Pancreas (tissue), 10 donors: ENCODE measurements around the gene IFITM10. TPM values are rescaled to one million over a fixed set of nuclear protein-coding genes. Genes with fewer than 3 reads are reported as not detected.

Experiments used
- ATAC-seq, 4 donors: fragments of 200-7000 bp; cut with Tn5 transposase; one replicate each; pipeline versions ENCODE4 v1.8.0 to v1.9.1; 2020; ENCODE audit warnings: mild to moderate bottlenecking in 4 of 4, moderate library complexity in 4 of 4
- DNase-seq, 6 donors: peaks; one replicate each; pipeline ENCODE4 v3.0.0-alpha.2; 2020
- FAIRE-seq: peaks from 2 replicates; lab custom pipeline; 2012; peaks lifted over from hg19 to GRCh38; lab: Jason Lieb, UNC
- H3K27ac ChIP-seq, 4 donors: fragments of 200-600 bp; sonication (generic); 1 replicate in 3 of 4; 2 replicates in 1 of 4; pipeline versions ENCODE4 v1.5.0 to v1.8.0; 2020
- H3K27me3 ChIP-seq, 4 donors: fragments of 200-600 bp; one replicate each; pipeline ENCODE4 v1.8.0; 2021
- H3K36me3 ChIP-seq, 3 donors: fragments of 200-600 bp; sonication (generic) in 1 of 3; one replicate each; pipeline versions ENCODE4 v1.5.0 to v1.8.0; 2020 to 2021
- H3K4me1 ChIP-seq, 3 donors: fragments of 200-600 bp; one replicate each; pipeline ENCODE4 v1.8.0; 2021
- H3K4me3 ChIP-seq, 4 donors: fragments of 200-600 bp; sonication (generic) in 2 of 4; one replicate each; pipeline versions ENCODE4 v1.5.0 to v1.8.0; 2020 to 2021
- H3K9me3 ChIP-seq, 4 donors: fragments of 200-600 bp; one replicate each; pipeline ENCODE4 v1.8.0; 2021
- WGBS, 2 donors: extraction: QIAGEN DNeasy Blood & Tissue Kit; methylation state at CpG; one replicate each; pipeline ENCODE4 v1.1.7; 2013; 5-methylcytosine and 5-hydroxymethylcytosine counted together
- intact Hi-C, 3 donors: fragments of 100-400 bp; cut with DNase I; formaldehyde crosslinking; loops; one replicate each; pipeline versions ENCODE4 v1.11.1 to v1.14.2; 2022
- polyA plus RNA-seq, 2 donors: library from polyadenylated mRNA; stranded (reverse); fragments of 200-250 nt; gene quantifications; one replicate each; pipeline ENCODE4 v1.2.3, GENCODE V29; 2013
- total RNA-seq, 6 donors: library from RNA; stranded (reverse); fragmentation: NEBNext Ultra II Directional in 4 of 6; extraction: Animal tissue kit (Norgen Biotek cat#: 25700) in 4 of 6; gene quantifications; one replicate each; pipeline versions ENCODE4 v1.2.1 to v1.2.4, GENCODE V29; 2021 to 2023
- TF ChIP-seq, protein P1 (sequence below), 4 donors: fragments of 200-600 bp; sonication (generic) in 3 of 4; IDR thresholded peaks; one replicate each; pipeline versions ENCODE4 v1.5.0 to v1.8.0; 2021; ENCODE audit warnings: antibody characterized with exemption in 4 of 4
- donor health status: healthy with polysubstance abuse.
- donor health status: DM: no; HTN: no; CAD: no; lungs with moderate emphysema.
- donor health status: DM: no; HTN: no; CAD: no.
- donor health status: control.
- donor health status: control.
- donor health status: Bipolar disorder and iron deficiency.
- donor health status: DM: yes; HTN: yes; CAD: no.
- donor health status: DM: no; HTN: no; CAD: no.
- donor health status: DM: no; HTN: no; CAD: no.
- donor health status: DM: yes; HTN: yes; CAD: no.

IFITM10 gene
- total and polyA plus RNA-seq, 8 donors = 0.28 to 2.0 (median 0.55) TPM

GRCh38 chr11:1751531-1751921 lies 1.1 kb upstream of the IFITM10 start:
- H3K4me1 ChIP-seq = peaks cover 0 to 8% (median 0%) of the 10 kb centered on the region in 3 donors
- 66 to 69% methylated on average over 5 of the region's 5 CpGs for WGBS, 2 donors
- no peak overlapping the region for H3K27ac ChIP-seq

GRCh38 chr11:1750840-1751530 lies 590 bp upstream of the IFITM10 start:
- DNase-seq (peak in 3 of 6 donors; percentile 36 to 74 (median 60)), ATAC-seq (peak in 3 of 4 donors; percentile 5 to 22 (median 12)), FAIRE-seq (no peak)
- TF ChIP-seq, protein P1, sequence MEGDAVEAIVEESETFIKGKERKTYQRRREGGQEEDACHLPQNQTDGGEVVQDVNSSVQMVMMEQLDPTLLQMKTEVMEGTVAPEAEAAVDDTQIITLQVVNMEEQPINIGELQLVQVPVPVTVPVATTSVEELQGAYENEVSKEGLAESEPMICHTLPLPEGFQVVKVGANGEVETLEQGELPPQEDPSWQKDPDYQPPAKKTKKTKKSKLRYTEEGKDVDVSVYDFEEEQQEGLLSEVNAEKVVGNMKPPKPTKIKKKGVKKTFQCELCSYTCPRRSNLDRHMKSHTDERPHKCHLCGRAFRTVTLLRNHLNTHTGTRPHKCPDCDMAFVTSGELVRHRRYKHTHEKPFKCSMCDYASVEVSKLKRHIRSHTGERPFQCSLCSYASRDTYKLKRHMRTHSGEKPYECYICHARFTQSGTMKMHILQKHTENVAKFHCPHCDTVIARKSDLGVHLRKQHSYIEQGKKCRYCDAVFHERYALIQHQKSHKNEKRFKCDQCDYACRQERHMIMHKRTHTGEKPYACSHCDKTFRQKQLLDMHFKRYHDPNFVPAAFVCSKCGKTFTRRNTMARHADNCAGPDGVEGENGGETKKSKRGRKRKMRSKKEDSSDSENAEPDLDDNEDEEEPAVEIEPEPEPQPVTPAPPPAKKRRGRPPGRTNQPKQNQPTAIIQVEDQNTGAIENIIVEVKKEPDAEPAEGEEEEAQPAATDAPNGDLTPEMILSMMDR (IDR thresholded peaks at IDR 0.05) = no peak
- H3K4me1 ChIP-seq = peaks cover 0 to 8% (median 0%) of the 10 kb centered on the region in 3 donors
- H3K36me3 ChIP-seq = peaks cover under 1 to 21% (median 2%) of the 10 kb centered on the region in 3 donors
- peak overlapping the region in 1 of 4 donors; percentile 27 for H3K27ac ChIP-seq
- no peak overlapping the region for H3K4me3 ChIP-seq
- no peaks in the 10 kb centered on the region for H3K9me3 ChIP-seq
- 49 to 57% methylated on average over 14 of the region's 14 CpGs for whole genome bisulfite sequencing, 2 donors
- no peaks in the 10 kb centered on the region for H3K27me3 ChIP-seq
- intact Hi-C loops = no loop called here

More at GRCh38 chr11:1751531-1751921, 1.1 kb upstream of the IFITM10 start:
- Histone ChIP-seq H3K4me3 (no peak overlapping the region), H3K9me3 (no peaks in the 10 kb centered on the region), H3K27me3 (no peaks in the 10 kb centered on the region), H3K36me3 (peaks cover 2 to 27% (median 6%) of the 10 kb centered on the region in 3 donors)
- TF ChIP-seq, protein P1 (IDR thresholded peaks at IDR 0.05) = no peak
- intact Hi-C loops = no loop called here
- ATAC-seq = peak in 1 of 4 donors; percentile 4
- no peak for DNase-seq
- no peak for FAIRE-seq

DNA sequence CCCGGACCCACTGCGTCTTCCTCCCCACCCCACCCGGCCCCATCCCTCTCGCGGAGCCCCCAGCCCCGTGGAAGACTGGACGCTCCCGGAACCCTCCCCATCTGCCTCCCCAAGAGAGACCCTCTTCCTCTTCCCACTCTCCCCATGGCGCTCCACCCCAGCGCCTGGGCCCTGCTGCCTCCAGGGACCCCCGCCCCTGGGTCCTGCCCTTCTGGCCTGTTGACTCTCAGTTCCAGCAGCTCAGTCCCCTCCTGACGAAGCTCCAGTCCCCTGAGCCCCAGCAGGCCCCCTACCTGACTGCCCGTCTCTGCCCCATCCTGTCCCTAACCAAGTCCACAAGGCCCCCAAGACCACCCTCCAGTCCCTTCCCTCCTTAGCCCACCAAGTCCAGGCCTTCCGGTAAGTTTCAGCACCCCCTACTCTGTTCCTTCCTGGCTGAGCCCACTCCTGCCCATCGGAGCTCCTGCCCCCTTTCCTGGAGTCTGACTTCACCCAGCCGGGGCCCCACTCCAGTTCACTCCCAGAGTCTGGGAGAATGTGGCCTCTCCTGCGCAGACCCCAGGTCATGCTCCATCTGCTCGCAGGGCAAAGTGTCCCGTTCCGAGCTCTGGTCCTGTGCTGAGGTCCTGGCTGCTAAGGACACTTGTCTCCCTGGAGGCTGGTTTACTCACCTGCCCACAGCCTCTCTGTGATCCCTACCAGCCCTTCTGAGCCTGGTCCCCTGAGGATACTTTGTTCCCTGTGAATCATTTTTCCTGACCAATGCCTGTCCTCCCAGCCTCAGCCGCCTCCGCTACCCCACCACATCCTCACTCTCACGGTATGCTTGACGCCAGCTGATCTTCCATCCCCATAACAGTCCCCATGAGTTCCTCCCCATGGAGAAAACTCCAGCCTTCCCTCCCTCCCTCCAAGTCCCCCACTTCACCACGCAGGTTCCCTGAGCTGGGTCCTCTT lies 722 bp downstream of the IFITM10 start:
- intact Hi-C loops = no loop called here
- H3K9me3 ChIP-seq = no peaks in the 10 kb centered on the region
- DNase-seq (peak in 4 of 6 donors; percentile 23 to 79 (median 44)), ATAC-seq (peak in 3 of 4 donors; percentile 9 to 23 (median 17)), FAIRE-seq (no peak)
- TF ChIP-seq, protein P1 (IDR thresholded peaks at IDR 0.05) = no peak
- peaks cover 0 to 14% (median 0%) of the 10 kb centered on the region in 3 donors for H3K36me3 ChIP-seq
- WGBS, 2 donors = 14 to 17% methylated on average over 25 of the region's 25 CpGs
- peak overlapping the region in 1 of 4 donors; percentile 28 for H3K4me3 ChIP-seq
- peaks cover 0 to 8% (median 0%) of the 10 kb centered on the region in 3 donors for H3K4me1 ChIP-seq
- no peak overlapping the region for H3K27ac ChIP-seq
- no peaks in the 10 kb centered on the region for H3K27me3 ChIP-seq

DNA sequence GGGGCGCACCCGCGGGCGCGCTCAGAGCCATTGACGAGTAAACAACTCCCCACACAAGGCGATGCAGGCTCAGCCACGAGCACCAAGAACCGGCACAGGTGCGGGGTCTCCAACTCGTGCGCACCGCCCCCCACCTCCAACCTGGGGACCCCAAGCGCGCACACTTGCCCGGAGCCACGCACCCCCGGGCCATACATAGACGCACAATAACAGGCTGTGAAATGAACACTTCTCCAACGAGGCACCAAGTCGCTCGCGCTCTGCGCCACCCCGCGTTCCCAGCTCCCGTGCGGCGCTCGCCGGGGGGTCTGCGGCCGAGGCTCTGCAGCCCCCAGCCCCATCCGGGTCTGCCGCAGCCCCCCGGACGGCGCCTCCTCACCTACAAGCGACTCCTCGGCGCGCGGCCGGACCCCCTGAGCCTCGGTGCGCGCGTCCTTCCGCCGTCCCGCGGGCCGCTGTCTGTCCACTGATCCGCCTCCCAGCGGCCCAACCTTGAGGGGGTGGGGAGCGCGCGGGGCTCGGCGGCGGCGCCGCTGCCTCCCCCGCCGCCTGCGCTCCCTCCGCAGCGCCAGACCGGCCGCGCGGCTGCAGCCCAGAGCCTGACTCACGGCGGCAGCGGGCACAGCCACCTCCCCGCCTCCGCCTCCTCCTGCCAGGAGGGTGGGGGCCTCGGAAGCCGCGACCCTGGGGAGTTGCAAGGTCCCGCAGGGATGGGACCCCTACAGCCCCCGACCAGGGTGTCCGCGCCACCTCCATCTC lies 1.6 kb downstream of the IFITM10 start:
- Histone ChIP-seq H3K27ac (no peak overlapping the region), H3K36me3 (peaks cover 0 to 11% (median 0%) of the 10 kb centered on the region in 3 donors), H3K4me3 (peak overlapping the region in 1 of 4 donors; percentile 28), H3K9me3 (no peaks in the 10 kb centered on the region), H3K27me3 (no peaks in the 10 kb centered on the region), H3K4me1 (peaks cover 0 to 8% (median 0%) of the 10 kb centered on the region in 3 donors)
- ATAC-seq = peak in 3 of 4 donors; percentile 7 to 18 (median 8)
- TF ChIP-seq, protein P1 (IDR thresholded peaks at IDR 0.05) = no peak
- WGBS, 2 donors = 2 to 3% methylated on average over 40 to 84 of the region's 84 CpGs
- no peak for FAIRE-seq
- DNase-seq = peak in 3 of 6 donors; percentile 33 to 75 (median 66)
- intact Hi-C loops = no loop called here
